GM12873 (cell line): ENCODE results near the gene NPR1.

Experiments used
- TF ChIP-seq, protein P1 (sequence below): IDR thresholded peaks from 2 replicates; pipeline ENCODE4 v1.5.1; 2012; ENCODE audit warnings: low read depth, mild to moderate bottlenecking, moderate library complexity, low read length, control low read depth; ENCODE audit not compliant: insufficient read depth; ENCODE audit errors: missing control alignments

The NPR1 gene

DNA sequence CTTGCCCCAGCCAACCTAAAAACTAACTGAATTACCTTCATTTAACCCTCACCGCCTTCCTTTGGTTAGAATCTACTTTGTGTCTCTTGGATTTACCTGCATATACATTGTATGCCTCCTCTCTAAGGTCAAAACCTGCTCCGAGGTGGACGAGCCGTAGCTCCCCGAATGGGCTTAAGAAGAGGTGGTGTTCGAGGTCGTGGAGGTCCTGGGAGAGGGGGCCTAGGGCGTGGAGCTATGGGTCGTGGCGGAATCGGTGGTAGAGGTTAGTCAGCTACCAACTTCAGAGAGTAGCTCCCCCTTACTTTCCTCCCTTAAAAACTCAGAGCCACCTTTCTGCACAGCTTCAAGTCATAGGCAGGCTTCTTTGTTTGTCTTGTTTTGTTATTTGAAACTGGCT is 35.4 kb upstream of the NPR1 start:
- TF ChIP-seq, protein P1, sequence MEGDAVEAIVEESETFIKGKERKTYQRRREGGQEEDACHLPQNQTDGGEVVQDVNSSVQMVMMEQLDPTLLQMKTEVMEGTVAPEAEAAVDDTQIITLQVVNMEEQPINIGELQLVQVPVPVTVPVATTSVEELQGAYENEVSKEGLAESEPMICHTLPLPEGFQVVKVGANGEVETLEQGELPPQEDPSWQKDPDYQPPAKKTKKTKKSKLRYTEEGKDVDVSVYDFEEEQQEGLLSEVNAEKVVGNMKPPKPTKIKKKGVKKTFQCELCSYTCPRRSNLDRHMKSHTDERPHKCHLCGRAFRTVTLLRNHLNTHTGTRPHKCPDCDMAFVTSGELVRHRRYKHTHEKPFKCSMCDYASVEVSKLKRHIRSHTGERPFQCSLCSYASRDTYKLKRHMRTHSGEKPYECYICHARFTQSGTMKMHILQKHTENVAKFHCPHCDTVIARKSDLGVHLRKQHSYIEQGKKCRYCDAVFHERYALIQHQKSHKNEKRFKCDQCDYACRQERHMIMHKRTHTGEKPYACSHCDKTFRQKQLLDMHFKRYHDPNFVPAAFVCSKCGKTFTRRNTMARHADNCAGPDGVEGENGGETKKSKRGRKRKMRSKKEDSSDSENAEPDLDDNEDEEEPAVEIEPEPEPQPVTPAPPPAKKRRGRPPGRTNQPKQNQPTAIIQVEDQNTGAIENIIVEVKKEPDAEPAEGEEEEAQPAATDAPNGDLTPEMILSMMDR = no peak

DNA sequence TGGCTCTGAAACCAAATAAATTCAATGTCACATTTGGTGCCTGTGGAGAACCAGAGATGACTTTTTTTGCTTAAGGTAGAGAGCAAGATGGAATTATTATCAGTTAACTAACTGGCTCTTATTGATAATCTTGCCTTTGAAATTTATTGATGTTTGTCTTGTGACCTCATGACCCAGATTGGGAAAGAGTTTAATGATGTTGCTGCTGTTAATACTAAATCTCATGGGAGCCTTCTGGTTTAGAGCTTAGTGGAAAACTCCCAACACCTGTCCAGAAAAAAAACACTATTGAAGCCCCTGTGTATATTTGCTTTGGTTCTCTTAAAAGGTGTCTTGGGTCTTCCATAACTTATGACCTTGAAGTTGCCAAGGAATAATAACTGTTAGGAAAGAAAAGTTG is 34.7 kb upstream of the NPR1 start:
- TF ChIP-seq, protein P1 = no peak

DNA sequence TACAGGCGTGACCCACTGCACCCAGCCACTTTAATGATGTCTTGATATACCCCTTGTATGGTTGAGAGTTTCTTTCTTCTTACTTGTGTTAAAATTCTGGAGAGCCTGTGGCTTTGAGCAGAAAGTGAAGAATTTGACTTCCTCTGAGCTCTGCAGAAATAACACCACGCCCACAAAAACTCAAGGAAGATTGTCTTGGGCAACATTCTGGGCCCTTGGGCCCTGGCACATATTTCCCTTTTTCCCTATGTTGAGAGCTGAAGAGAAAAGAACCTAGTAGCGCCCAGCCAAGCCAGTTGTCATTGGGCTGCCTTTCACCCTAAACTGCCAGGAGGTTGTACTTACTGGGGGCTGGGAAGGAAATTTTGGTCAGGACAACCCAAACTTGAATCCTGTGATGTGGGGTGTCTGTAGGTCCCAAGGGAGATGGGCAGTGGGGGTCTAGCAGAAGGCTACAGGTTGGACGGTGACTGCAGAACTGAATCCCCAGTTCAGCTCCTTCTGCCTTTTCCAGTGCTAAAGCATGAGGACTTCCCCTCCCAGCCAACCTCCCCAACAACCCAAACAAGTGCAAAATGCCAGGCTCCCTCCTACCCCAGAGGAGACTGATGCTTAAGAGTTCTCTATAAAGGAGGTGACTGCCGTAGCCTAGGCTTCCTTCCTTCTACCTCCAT is 31.7 kb upstream of the NPR1 start:
- TF ChIP-seq, protein P1 = no peak

DNA sequence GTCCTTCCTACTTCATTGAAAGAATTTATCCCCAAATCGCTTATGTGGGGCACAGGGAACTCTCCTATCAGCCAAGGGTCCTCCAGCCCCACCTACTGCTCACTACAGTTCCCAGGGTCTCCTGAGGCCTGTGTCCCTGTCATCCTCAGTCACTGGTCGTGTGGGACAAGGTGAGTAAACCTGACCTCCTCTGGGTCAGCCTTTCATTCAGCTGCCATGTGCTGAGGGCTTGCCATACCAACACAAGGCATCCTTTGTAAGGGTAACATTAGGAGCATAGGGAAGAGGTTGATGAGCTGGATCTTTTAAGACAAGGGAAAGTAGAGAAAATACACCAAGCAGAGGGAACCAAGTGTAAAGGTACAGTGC is 31.2 kb upstream of the NPR1 start:
- TF ChIP-seq, protein P1 = no peak

DNA sequence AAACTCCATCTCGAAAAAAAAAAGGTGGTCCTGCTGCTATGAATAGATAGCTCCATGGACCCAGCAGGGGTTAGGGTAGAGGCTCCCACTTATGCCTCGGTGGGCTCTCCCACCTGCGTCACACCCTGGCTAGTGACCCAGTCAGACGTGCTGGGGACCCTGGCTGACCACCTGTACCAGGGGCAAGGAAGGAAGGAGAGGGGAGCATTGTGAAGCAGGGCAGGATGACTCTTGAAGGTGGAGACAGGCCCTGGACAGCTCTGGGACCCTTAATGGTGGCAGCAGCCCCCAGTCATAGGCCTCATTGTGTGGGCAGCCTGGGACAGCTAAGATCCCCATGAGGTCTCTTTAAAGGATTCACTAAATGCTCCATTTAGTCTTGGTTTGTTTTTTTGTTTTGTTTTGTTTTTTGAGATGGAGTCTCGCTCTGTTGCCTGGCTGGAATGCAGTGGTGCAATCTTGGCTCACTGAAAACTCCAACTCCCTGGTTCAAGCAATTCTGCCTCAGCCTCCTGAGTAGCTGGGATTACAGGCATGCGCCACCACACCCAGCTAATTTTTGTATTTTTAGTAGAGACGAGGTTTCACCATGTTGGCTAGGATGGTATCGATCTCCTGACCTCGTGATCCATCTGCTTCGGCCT is 30.4 kb upstream of the NPR1 start:
- TF ChIP-seq, protein P1 = no peak

DNA sequence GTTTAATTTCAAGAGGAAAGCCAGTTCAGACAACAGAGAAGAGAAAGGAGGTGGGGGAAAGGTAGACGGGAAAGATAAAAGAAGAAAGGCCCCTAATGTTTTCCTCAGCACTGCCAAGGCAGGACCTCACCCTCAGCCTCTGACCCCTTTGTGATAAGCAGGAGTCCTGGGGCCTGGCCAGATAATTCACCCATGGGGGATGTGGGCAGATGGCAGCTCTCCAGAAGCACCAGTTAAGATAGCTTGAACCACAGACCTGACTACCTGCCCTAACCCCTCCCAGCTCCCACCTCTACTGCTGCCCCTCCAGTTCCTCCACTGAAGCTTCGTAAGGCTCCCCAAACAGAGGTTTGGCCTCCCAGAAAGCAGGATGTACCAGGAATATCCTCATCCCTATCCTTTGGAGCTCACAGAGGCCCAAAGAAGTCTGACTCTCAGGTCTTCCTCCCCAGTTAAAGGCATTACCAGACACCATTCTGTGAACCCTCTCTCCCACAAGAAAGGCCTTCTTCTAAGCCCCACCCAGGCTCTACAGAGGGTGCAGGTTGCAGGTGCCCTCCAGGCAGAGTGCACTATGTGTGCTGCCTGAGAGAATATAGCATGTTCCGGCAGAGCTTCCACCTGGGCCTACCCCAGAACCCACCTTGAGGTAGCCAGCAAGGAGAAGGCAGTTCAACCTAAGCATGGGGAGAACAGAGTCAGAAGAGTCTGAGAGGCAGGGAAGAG is 29.2 kb upstream of the NPR1 start:
- TF ChIP-seq, protein P1 = no peak

DNA sequence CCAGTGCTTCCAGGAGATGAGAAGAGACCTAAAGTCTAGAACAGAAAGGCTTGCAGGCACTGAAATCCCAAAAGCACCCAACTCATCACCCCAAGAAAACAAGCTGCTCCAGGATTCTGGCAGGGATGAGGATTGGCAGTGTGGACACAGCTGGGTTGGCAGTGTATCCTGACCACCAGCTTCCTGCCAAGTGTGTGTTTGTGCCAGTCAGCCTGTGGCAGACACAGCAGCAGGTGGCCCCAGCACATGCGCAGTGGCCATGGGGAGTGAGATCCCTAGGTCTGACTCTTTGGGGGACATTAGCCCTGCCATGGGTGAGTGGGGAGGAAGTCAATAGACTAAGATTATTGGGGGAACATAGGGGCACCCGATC is 28.6 kb upstream of the NPR1 start:
- TF ChIP-seq, protein P1 = no peak
